Muscle of arm (tissue), 12 donors: ENCODE results near the gene MAP2K7. TPM values are rescaled to one million over a fixed set of nuclear protein-coding genes. Genes with fewer than 3 reads are reported as not detected.

Experiments
- DNase-seq: peaks from one replicate; pipeline ENCODE4 v3.0.0-alpha.2; 2013
- polyA plus RNA-seq, 12 donors: library from polyadenylated mRNA; unstranded; fragments of 120-200 nt; gene quantifications; one replicate each; pipeline ENCODE4 v1.2.1, GENCODE V29; 2013; ENCODE audit not compliant: insufficient read length in 12 of 12

Gene MAP2K7
- polyA plus RNA-seq, 12 donors = 16.3 to 37.0 (median 18.9) TPM; not detected in 1

- DNase-seq = no peak
Measured at GRCh38 chr19:7962644-7963268, 59.1 kb downstream of the MAP2K7 start.

- DNase-seq = no peak
Measured at GRCh38 chr19:7963566-7963965, 59.9 kb downstream of the MAP2K7 start.

Other genes starting within 250 kb of the MAP2K7 start
- gene RETN, start 234.8 kb upstream of the MAP2K7 start, polyA plus RNA-seq = 1 to 10 TPM in 10 of 12 donors, not detected in 2; 1.2 to 6.2 (median 1.8) TPM
- gene MCEMP1, start 226.8 kb upstream of the MAP2K7 start, polyA plus RNA-seq = under 1 TPM in 6 of 12 donors, not detected in 6; 0.11 to 0.94 (median 0.26) TPM
- 10 to 100 TPM in 11 of 12 donors, not detected in 1; 24.1 to 50.8 (median 29.3) TPM for gene TRAPPC5, start 223.0 kb upstream of the MAP2K7 start, polyA plus RNA-seq
- 1 to 10 TPM in 1 of 12 donors, under 1 TPM in 9, not detected in 2; 0.27 to 1.8 (median 0.43) TPM for gene FCER2, start 201.7 kb upstream of the MAP2K7 start, polyA plus RNA-seq
- under 1 TPM in 5 of 12 donors, not detected in 7; 0.19 to 0.47 (median 0.24) TPM for gene CLEC4G, start 171.8 kb upstream of the MAP2K7 start, polyA plus RNA-seq
- gene CD209, start 156.3 kb upstream of the MAP2K7 start, polyA plus RNA-seq = 1 to 10 TPM in 11 of 12 donors, not detected in 1; 2.2 to 6.3 (median 3.5) TPM
- gene CLEC4M, start 140.6 kb upstream of the MAP2K7 start, polyA plus RNA-seq = 1 to 10 TPM in 1 of 12 donors, under 1 TPM in 3, not detected in 8; 0.13 to 1.1 (median 0.40) TPM
- gene EVI5L, start 73.7 kb upstream of the MAP2K7 start, polyA plus RNA-seq = 10 to 100 TPM in 11 of 12 donors, not detected in 1; 10.6 to 15.6 (median 12.4) TPM
- gene PRR36, start 29.5 kb upstream of the MAP2K7 start, polyA plus RNA-seq = 1 to 10 TPM in 2 of 12 donors, under 1 TPM in 9, not detected in 1; 0.16 to 2.9 (median 0.22) TPM
- 1 to 10 TPM in 1 of 12 donors, under 1 TPM in 6, not detected in 5; 0.12 to 1.2 (median 0.41) TPM for gene LRRC8E, start 15.4 kb upstream of the MAP2K7 start, polyA plus RNA-seq
- under 1 TPM in 5 of 12 donors, not detected in 7; 0.21 to 0.60 (median 0.41) TPM for gene TGFBR3L, start 11.0 kb downstream of the MAP2K7 start, polyA plus RNA-seq
- gene SNAPC2, start 16.5 kb downstream of the MAP2K7 start, polyA plus RNA-seq = 10 to 100 TPM in 11 of 12 donors, not detected in 1; 10.9 to 20.3 (median 14.8) TPM
- 10 to 100 TPM in 1 of 12 donors, 1 to 10 TPM in 8, under 1 TPM in 2, not detected in 1; 0.86 to 14.9 (median 1.9) TPM for gene CTXN1, start 22.3 kb downstream of the MAP2K7 start, polyA plus RNA-seq
- gene TIMM44, start 39.8 kb downstream of the MAP2K7 start, polyA plus RNA-seq = 10 to 100 TPM in 11 of 12 donors, not detected in 1; 33.8 to 49.3 (median 42.3) TPM
- gene ELAVL1, start 101.8 kb downstream of the MAP2K7 start, polyA plus RNA-seq = 10 to 100 TPM in 11 of 12 donors, not detected in 1; 35.9 to 67.7 (median 54.3) TPM
- under 1 TPM in 5 of 12 donors, not detected in 7; 0.17 to 0.45 (median 0.28) TPM for gene CCL25, start 148.9 kb downstream of the MAP2K7 start, polyA plus RNA-seq
- 10 to 100 TPM in 6 of 12 donors, 1 to 10 TPM in 5, not detected in 1; 5.6 to 41.5 (median 11.5) TPM for gene FBN3, start 245.7 kb downstream of the MAP2K7 start, polyA plus RNA-seq